ENCODE measurements around the gene LLGL1.

LLGL1 gene

DNA sequence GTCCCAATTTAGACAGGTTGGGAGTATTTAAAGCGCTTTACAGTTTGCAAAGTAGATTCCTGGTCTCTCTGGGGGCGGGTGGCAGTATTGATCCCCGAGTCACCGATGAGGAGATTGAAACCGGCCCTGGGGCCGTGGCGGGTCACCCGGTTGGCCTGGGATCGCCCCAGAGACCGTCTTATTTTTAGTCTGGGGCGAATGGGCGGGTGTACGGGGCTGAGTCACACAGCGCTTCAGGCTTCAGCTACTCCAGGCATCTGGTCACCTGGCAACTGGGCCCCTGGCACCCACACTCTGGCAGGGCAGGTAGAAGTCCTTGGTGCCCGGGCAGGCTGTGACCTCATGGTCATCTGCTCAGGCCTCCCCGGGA is 35.7 kb downstream of the LLGL1 start:
- TF ChIP-seq EZH2phosphoT487 (conservative IDR thresholded peaks at IDR 0.05; ENCODE audit: low read length): no peak
- TF ChIP-seq, protein P1, sequence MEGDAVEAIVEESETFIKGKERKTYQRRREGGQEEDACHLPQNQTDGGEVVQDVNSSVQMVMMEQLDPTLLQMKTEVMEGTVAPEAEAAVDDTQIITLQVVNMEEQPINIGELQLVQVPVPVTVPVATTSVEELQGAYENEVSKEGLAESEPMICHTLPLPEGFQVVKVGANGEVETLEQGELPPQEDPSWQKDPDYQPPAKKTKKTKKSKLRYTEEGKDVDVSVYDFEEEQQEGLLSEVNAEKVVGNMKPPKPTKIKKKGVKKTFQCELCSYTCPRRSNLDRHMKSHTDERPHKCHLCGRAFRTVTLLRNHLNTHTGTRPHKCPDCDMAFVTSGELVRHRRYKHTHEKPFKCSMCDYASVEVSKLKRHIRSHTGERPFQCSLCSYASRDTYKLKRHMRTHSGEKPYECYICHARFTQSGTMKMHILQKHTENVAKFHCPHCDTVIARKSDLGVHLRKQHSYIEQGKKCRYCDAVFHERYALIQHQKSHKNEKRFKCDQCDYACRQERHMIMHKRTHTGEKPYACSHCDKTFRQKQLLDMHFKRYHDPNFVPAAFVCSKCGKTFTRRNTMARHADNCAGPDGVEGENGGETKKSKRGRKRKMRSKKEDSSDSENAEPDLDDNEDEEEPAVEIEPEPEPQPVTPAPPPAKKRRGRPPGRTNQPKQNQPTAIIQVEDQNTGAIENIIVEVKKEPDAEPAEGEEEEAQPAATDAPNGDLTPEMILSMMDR (IDR thresholded peaks at IDR 0.05; ENCODE audit: insufficient read depth, low read length, poor library complexity, severe bottlenecking): no peak
- Histone ChIP-seq H3K27me3 (ENCODE audit: low read length) (no peaks in the 10 kb centered on the region), H3K4me2 (ENCODE audit: low read depth, low read length, poor library complexity, severe bottlenecking) (peak overlapping the region; percentile 88), H3K36me3 (ENCODE audit: low read length) (no peaks in the 10 kb centered on the region), H3K27ac (ENCODE audit: low read depth, low read length) (peak overlapping the region; percentile 73), H3K9me2 (replicated peaks; ENCODE audit: insufficient read depth, low read length) (no peaks in the 10 kb centered on the region), H3K79me2 (ENCODE audit: insufficient read depth, low read length) (peaks cover 14% of the 10 kb centered on the region; the same call in 1 of the 2 replicates), H3K9ac (ENCODE audit: low read length) (peak overlapping the region; percentile 79), H4K20me1 (ENCODE audit: low read depth, low read length) (no peaks in the 10 kb centered on the region), H2AFZ (ENCODE audit: low read depth, low read length, severe bottlenecking) (peak overlapping the region; percentile 72), H3F3A (ENCODE audit: insufficient read depth) (peaks cover 6% of the 10 kb centered on the region; the same call in 1 of the 2 replicates), H3K4me3 (ENCODE audit: insufficient read depth, low read length, poor library complexity, severe bottlenecking) (peak overlapping the region; percentile 84), H3K9me3 (ENCODE audit: insufficient read depth, low read length) (no peaks in the 10 kb centered on the region)

DNA sequence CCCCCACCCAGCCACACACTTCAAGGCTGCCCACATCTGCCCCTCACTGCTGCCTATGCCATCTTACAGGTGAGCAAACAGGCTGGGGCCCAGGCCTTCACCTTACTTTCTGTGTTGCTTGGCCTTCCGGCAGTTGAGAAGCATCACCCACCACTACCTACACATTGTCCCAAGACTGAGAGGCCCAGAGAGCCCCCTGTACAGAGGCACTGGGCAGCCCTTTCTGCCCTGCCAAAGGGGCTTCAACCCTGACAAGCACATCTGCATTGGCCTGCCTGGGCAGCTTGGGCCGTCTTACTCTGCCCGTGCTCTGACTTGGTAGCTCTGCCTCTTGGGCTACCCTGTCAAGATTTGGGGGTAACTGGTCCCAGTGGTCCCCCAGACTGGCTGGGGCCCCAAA is 36.2 kb downstream of the LLGL1 start:
- H3K79me2 ChIP-seq (ENCODE audit: insufficient read depth, low read length): peaks cover 14% of the 10 kb centered on the region; the same call in 1 of the 2 replicates
- TF ChIP-seq EZH2phosphoT487 (conservative IDR thresholded peaks at IDR 0.05; ENCODE audit: low read length): no peak
- TF ChIP-seq, protein P1 (IDR thresholded peaks at IDR 0.05; ENCODE audit: insufficient read depth, low read length, poor library complexity, severe bottlenecking): no peak
- H3K27me3 ChIP-seq (ENCODE audit: low read length): no peaks in the 10 kb centered on the region
- peak overlapping the region; percentile 79 for H3K9ac ChIP-seq (ENCODE audit: low read length)
- no peaks in the 10 kb centered on the region for H3K9me2 ChIP-seq (replicated peaks; ENCODE audit: insufficient read depth, low read length)
- H4K20me1 ChIP-seq (ENCODE audit: low read depth, low read length): no peaks in the 10 kb centered on the region
- no peaks in the 10 kb centered on the region for H3K9me3 ChIP-seq (ENCODE audit: insufficient read depth, low read length)
- peak overlapping the region; percentile 84 for H3K4me3 ChIP-seq (ENCODE audit: insufficient read depth, low read length, poor library complexity, severe bottlenecking)
- H3K4me2 ChIP-seq (ENCODE audit: low read depth, low read length, poor library complexity, severe bottlenecking): peak overlapping the region; percentile 88
- no peak overlapping the region for H2AFZ ChIP-seq (ENCODE audit: low read depth, low read length, severe bottlenecking)
- H3K27ac ChIP-seq (ENCODE audit: low read depth, low read length): no peak overlapping the region
- no peaks in the 10 kb centered on the region for H3K36me3 ChIP-seq (ENCODE audit: low read length)
- H3F3A ChIP-seq (ENCODE audit: insufficient read depth): peaks cover 6% of the 10 kb centered on the region; the same call in 1 of the 2 replicates

DNA sequence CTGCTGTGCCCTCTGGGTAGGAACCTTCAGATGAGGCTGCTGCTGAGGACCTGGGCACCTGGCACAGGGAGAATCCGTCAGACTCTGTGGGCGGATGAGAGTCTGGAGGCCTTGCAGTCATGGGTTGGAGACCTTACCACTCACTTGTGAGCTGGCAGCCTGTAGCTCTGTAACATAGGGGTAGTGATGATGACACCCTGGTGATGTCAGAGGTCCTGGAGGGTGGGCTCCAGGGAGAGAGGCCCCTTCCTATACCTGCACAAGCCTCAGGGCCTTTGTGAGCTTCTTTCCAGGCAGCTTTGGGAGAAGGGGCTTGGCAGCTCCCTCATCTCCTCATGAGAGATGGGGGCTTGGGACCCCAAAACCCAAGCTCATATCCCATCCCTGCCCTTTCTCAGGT is 36.7 kb downstream of the LLGL1 start:
- Histone ChIP-seq H3K4me3 (ENCODE audit: insufficient read depth, low read length, poor library complexity, severe bottlenecking) (no peak overlapping the region), H3K36me3 (ENCODE audit: low read length) (no peaks in the 10 kb centered on the region), H3K79me2 (ENCODE audit: insufficient read depth, low read length) (peaks cover 13% of the 10 kb centered on the region; the same call in 1 of the 2 replicates), H3K27me3 (ENCODE audit: low read length) (no peaks in the 10 kb centered on the region), H2AFZ (ENCODE audit: low read depth, low read length, severe bottlenecking) (no peak overlapping the region), H3K9ac (ENCODE audit: low read length) (0 out of 2 replicates have a peak overlapping the region, but pooled peaks have one; percentile 79), H3K4me2 (ENCODE audit: low read depth, low read length, poor library complexity, severe bottlenecking) (peak overlapping the region; percentile 88), H3K27ac (ENCODE audit: low read depth, low read length) (no peak overlapping the region), H4K20me1 (ENCODE audit: low read depth, low read length) (no peaks in the 10 kb centered on the region), H3K9me2 (replicated peaks; ENCODE audit: insufficient read depth, low read length) (no peaks in the 10 kb centered on the region), H3F3A (ENCODE audit: insufficient read depth) (peaks cover 6% of the 10 kb centered on the region; the same call in 1 of the 2 replicates), H3K9me3 (ENCODE audit: insufficient read depth, low read length) (no peaks in the 10 kb centered on the region)
- TF ChIP-seq EZH2phosphoT487 (conservative IDR thresholded peaks at IDR 0.05; ENCODE audit: low read length): no peak
- TF ChIP-seq, protein P1 (IDR thresholded peaks at IDR 0.05; ENCODE audit: insufficient read depth, low read length, poor library complexity, severe bottlenecking): no peak

Data from SU-DHL-6 (cell line).